ENCODE measurements around the gene PAX9.
"Not testable (repeated sequence)": the region's sequence is repeated elsewhere in the genome, so short reads cannot be mapped to it uniquely, and the experiment has no call there.

Gene PAX9

GRCh38 chr14:36684946-36685345 is 23.3 kb downstream of the PAX9 start:
- no peaks in the 10 kb centered on the region for H3K9me2 ChIP-seq (replicated peaks; ENCODE audit: control insufficient read depth, low read length)
- no peak overlapping the region for H3K4me2 ChIP-seq (ENCODE audit: low read length)
- no peaks in the 10 kb centered on the region for H3K9me3 ChIP-seq (ENCODE audit: control insufficient read depth, insufficient read depth, low read length)
- no peak overlapping the region for H3K4me3 ChIP-seq (ENCODE audit: low read length)
- H3K79me2 ChIP-seq (ENCODE audit: control insufficient read depth, low read length), result no peaks in the 10 kb centered on the region
- no peaks in the 10 kb centered on the region for H3K36me3 ChIP-seq (ENCODE audit: control insufficient read depth, low read length)
- no peaks in the 10 kb centered on the region for H3K4me1 ChIP-seq (ENCODE audit: control insufficient read depth, low read length)
- no peaks in the 10 kb centered on the region for H3F3A ChIP-seq (ENCODE audit: control insufficient read depth, insufficient read depth)
- no peaks in the 10 kb centered on the region for H4K20me1 ChIP-seq (ENCODE audit: control insufficient read depth, insufficient read depth, low read depth, low read length)
- H3K27ac ChIP-seq (ENCODE audit: low read depth, low read length), result no peak overlapping the region
- TF ChIP-seq EZH2phosphoT487 (IDR thresholded peaks at IDR 0.05; ENCODE audit: borderline replicate concordance, low read length) (no peak), CTCF (IDR thresholded peaks at IDR 0.05; ENCODE audit: low read depth, low read length, poor library complexity, severe bottlenecking) (no peak)
- H3K27me3 ChIP-seq (ENCODE audit: control insufficient read depth, low read length), result no peaks in the 10 kb centered on the region

- no peaks in the 10 kb centered on the region for H3K79me2 ChIP-seq (ENCODE audit: control insufficient read depth, low read length)
- H3K27ac ChIP-seq (ENCODE audit: low read depth, low read length), result no peak overlapping the region
- H4K20me1 ChIP-seq (ENCODE audit: control insufficient read depth, insufficient read depth, low read depth, low read length), result no peaks in the 10 kb centered on the region
- no peaks in the 10 kb centered on the region for H3K36me3 ChIP-seq (ENCODE audit: control insufficient read depth, low read length)
- H3K4me2 ChIP-seq (ENCODE audit: low read length), result no peak overlapping the region
- H3K4me1 ChIP-seq (ENCODE audit: control insufficient read depth, low read length), result no peaks in the 10 kb centered on the region
- no peak for TF ChIP-seq CTCF (IDR thresholded peaks at IDR 0.05; ENCODE audit: low read depth, low read length, poor library complexity, severe bottlenecking)
- TF ChIP-seq EZH2phosphoT487 (IDR thresholded peaks at IDR 0.05; ENCODE audit: borderline replicate concordance, low read length), result no peak
- H3K9me3 ChIP-seq (ENCODE audit: control insufficient read depth, insufficient read depth, low read length), result no peaks in the 10 kb centered on the region
- H3F3A ChIP-seq (ENCODE audit: control insufficient read depth, insufficient read depth), result no peaks in the 10 kb centered on the region
- no peaks in the 10 kb centered on the region for H3K9me2 ChIP-seq (replicated peaks; ENCODE audit: control insufficient read depth, low read length)
- H3K27me3 ChIP-seq (ENCODE audit: control insufficient read depth, low read length), result no peaks in the 10 kb centered on the region
- H3K4me3 ChIP-seq (ENCODE audit: low read length), result no peak overlapping the region
Observed at GRCh38 chr14:36690311-36691040, 28.8 kb downstream of the PAX9 start.

- H3K9me3 ChIP-seq (ENCODE audit: control insufficient read depth, insufficient read depth, low read length); H3K36me3 ChIP-seq (ENCODE audit: control insufficient read depth, low read length); H3K9me2 ChIP-seq (replicated peaks; ENCODE audit: control insufficient read depth, low read length); H3K27ac ChIP-seq (ENCODE audit: low read depth, low read length); H3K4me2 ChIP-seq (ENCODE audit: low read length); H3K79me2 ChIP-seq (ENCODE audit: control insufficient read depth, low read length); H3K4me1 ChIP-seq (ENCODE audit: control insufficient read depth, low read length); H3K27me3 ChIP-seq (ENCODE audit: control insufficient read depth, low read length); H3K4me3 ChIP-seq (ENCODE audit: low read length); H3F3A ChIP-seq (ENCODE audit: control insufficient read depth, insufficient read depth); H4K20me1 ChIP-seq (ENCODE audit: control insufficient read depth, insufficient read depth, low read depth, low read length): not testable (repeated sequence)
Observed at GRCh38 chr14:36699420-36699819, 37.8 kb downstream of the PAX9 start.

GRCh38 chr14:36700651-36701050 is 39.0 kb downstream of the PAX9 start:
- no peak overlapping the region for H3K27ac ChIP-seq (ENCODE audit: low read depth, low read length)
- H3F3A ChIP-seq (ENCODE audit: control insufficient read depth, insufficient read depth), result no peaks in the 10 kb centered on the region
- no peak overlapping the region for H3K4me3 ChIP-seq (ENCODE audit: low read length)
- H3K9me3 ChIP-seq (ENCODE audit: control insufficient read depth, insufficient read depth, low read length), result no peaks in the 10 kb centered on the region; the same call in 1 of the 2 replicates
- no peak overlapping the region for H3K4me2 ChIP-seq (ENCODE audit: low read length)
- no peaks in the 10 kb centered on the region for H3K79me2 ChIP-seq (ENCODE audit: control insufficient read depth, low read length)
- H4K20me1 ChIP-seq (ENCODE audit: control insufficient read depth, insufficient read depth, low read depth, low read length), result no peaks in the 10 kb centered on the region
- H3K27me3 ChIP-seq (ENCODE audit: control insufficient read depth, low read length), result no peaks in the 10 kb centered on the region
- no peaks in the 10 kb centered on the region for H3K36me3 ChIP-seq (ENCODE audit: control insufficient read depth, low read length)
- TF ChIP-seq CTCF (IDR thresholded peaks at IDR 0.05; ENCODE audit: low read depth, low read length, poor library complexity, severe bottlenecking) (no peak), EZH2phosphoT487 (IDR thresholded peaks at IDR 0.05; ENCODE audit: borderline replicate concordance, low read length) (no peak)
- H3K9me2 ChIP-seq (replicated peaks; ENCODE audit: control insufficient read depth, low read length), result no peaks in the 10 kb centered on the region
- no peaks in the 10 kb centered on the region for H3K4me1 ChIP-seq (ENCODE audit: control insufficient read depth, low read length)

Data from DOHH2 (cell line).